HG03432 (cell line): ENCODE results near the gene EDC4.

Source experiments
- ATAC-seq: cut with Tn5 transposase; IDR thresholded peaks from one replicate; pipeline ENCODE4 v1.9.1; 2021; ENCODE audit warnings: mild to moderate bottlenecking, moderate library complexity; ENCODE audit not compliant: unreplicated experiment

EDC4 gene

GRCh38 chr16:67930678-67931211, 57.9 kb downstream of the EDC4 start:
- no peak for ATAC-seq
